ENCODE measurements around the gene SORBS1. TPM values are rescaled to one million over a fixed set of nuclear protein-coding genes. Genes with fewer than 3 reads are reported as not detected.

The SORBS1 gene
- total and polyA plus RNA-seq, 2 donors (not counting 3 experiments of a cell fraction or from before 2014, with no cell fraction given): 2.0 to 7.9 TPM

DNA sequence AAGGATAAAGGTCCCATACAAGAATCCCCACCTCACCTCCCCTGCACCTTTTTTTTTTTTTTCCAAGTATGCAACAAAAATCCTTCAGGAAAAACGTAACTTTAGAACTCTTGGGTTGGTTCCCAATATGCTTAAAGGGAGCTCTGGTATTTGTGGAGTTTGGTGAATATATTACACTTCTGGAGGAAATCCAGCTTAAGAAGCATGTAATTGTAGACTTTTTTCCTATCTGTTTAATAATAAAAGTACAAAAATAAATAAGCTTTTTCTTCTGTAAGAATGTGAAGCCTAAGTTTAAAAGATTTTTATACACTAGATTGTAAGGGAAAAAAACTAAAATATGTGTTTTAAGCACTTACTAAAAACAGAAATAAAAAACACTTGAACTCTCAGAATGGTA is 102.3 kb downstream of the SORBS1 start:
- FAIRE-seq (no peak), DNase-seq (ENCODE audit: low read depth, low spot score) (no peak)
- Histone ChIP-seq H3K9ac (replicated peaks; ENCODE audit: extremely low read depth, insufficient read depth, low read length) (no peak overlapping the region), H3K36me3 (ENCODE audit: control insufficient read depth in 2 of 2, extremely low read depth in 1 of 2, insufficient read depth in 2 of 2, low read length in 2 of 2) (no peaks in the 10 kb centered on the region), H3K27ac (ENCODE audit: insufficient read depth, low read depth, low read length) (no peak overlapping the region), H4K20me1 (replicated peaks; ENCODE audit: control insufficient read depth, extremely low read depth, insufficient read depth, low read length) (no peaks in the 10 kb centered on the region), H3K79me2 (ENCODE audit: control insufficient read depth, insufficient read depth, low read length) (no peaks in the 10 kb centered on the region), H3K4me3 (replicated peaks in 1 of 3; ENCODE audit: insufficient read depth in 1 of 3, low read depth in 1 of 3, low read length in 3 of 3) (no peak overlapping the region), H3K9me3 (replicated peaks; ENCODE audit: control insufficient read depth, insufficient read depth, low read length) (no peaks in the 10 kb centered on the region), H3K9me1 (replicated peaks; ENCODE audit: control insufficient read depth, extremely low read depth, insufficient read depth, low read length) (no peaks in the 10 kb centered on the region), H3K4me1 (ENCODE audit: control insufficient read depth, extremely low read depth, insufficient read depth, low read length) (no peaks in the 10 kb centered on the region), H3K27me3 (ENCODE audit: control insufficient read depth in 2 of 2, insufficient read depth in 2 of 2, low read length in 2 of 2) (peaks cover 0 to 2% of the 10 kb centered on the region in 2 experiments), H3K4me2 (ENCODE audit: insufficient read depth, low read length) (no peak overlapping the region), H2AFZ (ENCODE audit: low read depth, low read length) (no peak overlapping the region)
- intact Hi-C loops (cut with micrococcal nuclease) (no loop called here), dilution Hi-C loops (cut with MboI; ENCODE audit: extremely low pct_ligation_motif_present, low sequenced_read_pairs) (no loop called here)
- TF ChIP-seq JUN (IDR thresholded peaks at IDR 0.05; ENCODE audit: borderline replicate concordance, insufficient read depth, insufficient read length, low read depth) (no peak), EZH2 (IDR thresholded peaks at IDR 0.05; ENCODE audit: borderline replicate concordance, low read depth, low read length, severe bottlenecking) (no peak), MYC (IDR thresholded peaks at IDR 0.05; ENCODE audit: low read depth, low read length) (no peak), POLR2A (IDR thresholded peaks at IDR 0.05; ENCODE audit: low read depth, low read length) (no peak), FOS (IDR thresholded peaks at IDR 0.05; ENCODE audit: borderline replicate concordance, insufficient read depth, low read length) (no peak), GATA2 (IDR thresholded peaks at IDR 0.05; ENCODE audit: insufficient read depth, insufficient read length, low read depth, low read length) (no peak), POLR2AphosphoS5 (IDR thresholded peaks at IDR 0.05; ENCODE audit: insufficient read depth, low read depth, low read length) (no peak)
- TF ChIP-seq, protein P1, sequence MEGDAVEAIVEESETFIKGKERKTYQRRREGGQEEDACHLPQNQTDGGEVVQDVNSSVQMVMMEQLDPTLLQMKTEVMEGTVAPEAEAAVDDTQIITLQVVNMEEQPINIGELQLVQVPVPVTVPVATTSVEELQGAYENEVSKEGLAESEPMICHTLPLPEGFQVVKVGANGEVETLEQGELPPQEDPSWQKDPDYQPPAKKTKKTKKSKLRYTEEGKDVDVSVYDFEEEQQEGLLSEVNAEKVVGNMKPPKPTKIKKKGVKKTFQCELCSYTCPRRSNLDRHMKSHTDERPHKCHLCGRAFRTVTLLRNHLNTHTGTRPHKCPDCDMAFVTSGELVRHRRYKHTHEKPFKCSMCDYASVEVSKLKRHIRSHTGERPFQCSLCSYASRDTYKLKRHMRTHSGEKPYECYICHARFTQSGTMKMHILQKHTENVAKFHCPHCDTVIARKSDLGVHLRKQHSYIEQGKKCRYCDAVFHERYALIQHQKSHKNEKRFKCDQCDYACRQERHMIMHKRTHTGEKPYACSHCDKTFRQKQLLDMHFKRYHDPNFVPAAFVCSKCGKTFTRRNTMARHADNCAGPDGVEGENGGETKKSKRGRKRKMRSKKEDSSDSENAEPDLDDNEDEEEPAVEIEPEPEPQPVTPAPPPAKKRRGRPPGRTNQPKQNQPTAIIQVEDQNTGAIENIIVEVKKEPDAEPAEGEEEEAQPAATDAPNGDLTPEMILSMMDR (IDR thresholded peaks at IDR 0.05; ENCODE audit: extremely low read depth in 1 of 2, insufficient read depth in 1 of 2, low read depth in 1 of 2, low read length in 2 of 2): no peak
- TF ChIP-seq, protein P2, sequence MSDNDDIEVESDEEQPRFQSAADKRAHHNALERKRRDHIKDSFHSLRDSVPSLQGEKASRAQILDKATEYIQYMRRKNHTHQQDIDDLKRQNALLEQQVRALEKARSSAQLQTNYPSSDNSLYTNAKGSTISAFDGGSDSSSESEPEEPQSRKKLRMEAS (IDR thresholded peaks at IDR 0.05; ENCODE audit: insufficient read depth, insufficient read length): no peak
- CTCF ChIA-PET: interaction anchor here (0.6 to 1.5 kb wide), 5 partner anchors 9 to 144 kb away, joined by 3 to 11 read pairs (median 4); no protein-coding TSS in a partner anchor
- no TSS peak for BruUV-seq (replicated peaks)
- POLR2A ChIA-PET: no interaction called here

Data from endothelial cell of umbilical vein (primary cell).